HG02973 (cell line): ENCODE data around the gene CNEP1R1.
"Not testable (repeated sequence)": the region's sequence is repeated elsewhere in the genome, so short reads cannot be mapped to it uniquely, and the experiment has no call there.

ENCODE experiments used
- ATAC-seq: cut with Tn5 transposase; IDR thresholded peaks from one replicate; pipeline ENCODE4 v1.9.1; 2021; ENCODE audit warnings: moderate library complexity; ENCODE audit not compliant: unreplicated experiment

The CNEP1R1 gene

GRCh38 chr16:50024684-50025536, at the start of gene CNEP1R1:
Gene CNEP1R1, plus strand, starts transcription at chr16:50025225. Its CDS starts 91 bp downstream, at chr16:50025316.
- peak; percentile 99 for ATAC-seq

- ATAC-seq, result no peak
These were observed 47.6 kb upstream of the CNEP1R1 start for GRCh38 chr16:49977427-49977826.

GRCh38 chr16:49978569-49979326, 46.3 kb upstream of the CNEP1R1 start:
- no peak for ATAC-seq

GRCh38 chr16:49980166-49980565, 44.9 kb upstream of the CNEP1R1 start:
- ATAC-seq, result no peak

GRCh38 chr16:49986351-49987124, 38.5 kb upstream of the CNEP1R1 start:
- ATAC-seq, result no peak

- no peak for ATAC-seq
These were observed 37.6 kb upstream of the CNEP1R1 start for GRCh38 chr16:49987381-49987780.

GRCh38 chr16:49992825-49993224, 32.2 kb upstream of the CNEP1R1 start:
- no peak for ATAC-seq

GRCh38 chr16:49993579-49993978, 31.4 kb upstream of the CNEP1R1 start:
- ATAC-seq, result no peak

GRCh38 chr16:49994006-49994405, 31.0 kb upstream of the CNEP1R1 start:
- ATAC-seq, result no peak

- ATAC-seq, result no peak
These were observed 29.3 kb upstream of the CNEP1R1 start for GRCh38 chr16:49995720-49996119.

GRCh38 chr16:49997721-49998251, 27.2 kb upstream of the CNEP1R1 start:
- ATAC-seq, result no peak

GRCh38 chr16:49998991-49999390, 26.0 kb upstream of the CNEP1R1 start:
- ATAC-seq, result no peak

- no peak for ATAC-seq
These were observed 23.9 kb upstream of the CNEP1R1 start for GRCh38 chr16:50001144-50001543.

- no peak for ATAC-seq
These were observed 22.8 kb upstream of the CNEP1R1 start for GRCh38 chr16:50002190-50002589.

GRCh38 chr16:50004239-50004638, 20.8 kb upstream of the CNEP1R1 start:
- ATAC-seq, result no peak

- ATAC-seq, result no peak
These were observed 18.1 kb upstream of the CNEP1R1 start for GRCh38 chr16:50006964-50007363.

- no peak for ATAC-seq
These were observed 17.3 kb upstream of the CNEP1R1 start for GRCh38 chr16:50007744-50008143.

- ATAC-seq, result no peak
These were observed 14.8 kb upstream of the CNEP1R1 start for GRCh38 chr16:50010212-50010611.

- ATAC-seq, result no peak
These were observed 13.3 kb upstream of the CNEP1R1 start for GRCh38 chr16:50011707-50012106.

GRCh38 chr16:50012182-50012581, 12.8 kb upstream of the CNEP1R1 start:
- ATAC-seq, result no peak

- not testable (repeated sequence) for ATAC-seq
These were observed 10.8 kb upstream of the CNEP1R1 start for GRCh38 chr16:50014211-50014610.
